Activated naive CD8-positive, alpha-beta T cell treated with anti-CD3 and anti-CD28 coated beads, Interleukin-2, amount 10 ng/mL, durations not matched to agents 7 days and 5 days (primary cell): Measurements from ENCODE around the gene UTP4. TPM values are rescaled to one million over a fixed set of nuclear protein-coding genes. Genes with fewer than 3 reads are reported as not detected.
A peak's percentile ranks its signal among the peaks of the same experiment; 100 is the strongest.

ENCODE experiments used
- ATAC-seq: fragments of 150-1000 bp; cut with Tn5 transposase; one replicate; pipeline ENCODE4 v1.10.0; 2021; ENCODE audit warnings: low read depth, moderate library complexity
- POLR2A ChIA-PET: fragments of 350-600 bp; sonication (Branson Sonifier 250); formaldehyde crosslinking; loops from one replicate; lab custom pipeline; 2021; ENCODE audit warnings: antibody characterized with exemption; lab: Charles Lee
- DNase-seq: peaks from one replicate; pipeline ENCODE4 v3.0.0; 2021
- H3K27ac Mint-ChIP-seq: one replicate; pipeline ENCODE4 v1.8.0; 2022; ENCODE audit warnings: mild to moderate bottlenecking, mixed read lengths
- H3K27me3 Mint-ChIP-seq: one replicate; pipeline ENCODE4 v1.8.0; 2022; ENCODE audit warnings: mild to moderate bottlenecking, moderate library complexity, mixed read lengths
- H3K36me3 Mint-ChIP-seq: one replicate; pipeline ENCODE4 v1.8.0; 2021; ENCODE audit warnings: mild to moderate bottlenecking, mixed read lengths
- H3K4me1 Mint-ChIP-seq: one replicate; pipeline ENCODE4 v1.8.0; 2021; ENCODE audit warnings: mixed read lengths
- H3K4me3 Mint-ChIP-seq: one replicate; pipeline ENCODE4 v1.8.0; 2022; ENCODE audit warnings: mild to moderate bottlenecking, moderate library complexity, mixed read lengths
- H3K9me3 Mint-ChIP-seq: one replicate; pipeline ENCODE4 v1.8.0; 2021; ENCODE audit warnings: mixed read lengths
- total RNA-seq, 2 experiments: library from RNA; stranded (reverse); gene quantifications; one replicate each; pipeline ENCODE4 v1.2.3, GENCODE V29; 2021

Gene UTP4
- total RNA-seq, 2 experiments from 2014 or later = 40.5 to 41.4 TPM

DNA sequence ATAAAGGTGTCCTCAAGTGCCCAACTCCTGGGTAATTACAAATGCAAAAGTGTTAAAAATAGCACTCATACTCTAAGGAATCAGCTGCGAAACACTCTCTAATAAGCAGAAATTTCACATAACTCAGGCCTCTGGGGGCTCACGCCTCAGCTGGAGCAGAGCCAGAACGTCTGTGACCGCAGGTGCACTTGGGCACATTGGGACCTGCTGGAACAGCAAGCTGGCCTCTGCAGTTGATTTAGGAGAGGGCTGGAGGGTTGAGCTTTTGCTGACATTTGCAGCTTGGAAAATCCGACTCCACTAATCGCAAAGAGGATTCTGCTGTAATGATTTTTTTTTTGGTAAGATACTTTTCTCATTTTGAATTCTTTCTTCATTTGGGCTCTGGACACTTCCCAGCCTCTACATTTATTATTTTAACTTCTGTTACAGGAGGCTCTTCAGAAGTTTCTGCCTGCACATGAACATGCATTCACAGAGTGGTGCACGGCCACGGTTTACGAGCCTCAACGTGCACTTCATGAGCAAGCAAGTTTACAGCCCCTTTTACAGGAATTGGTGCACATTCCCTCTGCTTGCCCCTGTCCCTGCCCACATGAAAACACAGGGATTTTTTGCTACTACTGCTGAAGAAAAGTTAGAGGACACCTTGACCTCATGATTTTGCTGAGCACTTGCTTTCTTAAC lies 50.4 kb downstream of the UTP4 start:
- ATAC-seq (no peak), DNase-seq (no peak)
- Mint-ChIP-seq H3K4me1 (peaks cover 20% of the 10 kb centered on the region), H3K9me3 (no peaks in the 10 kb centered on the region), H3K27me3 (no peaks in the 10 kb centered on the region), H3K36me3 (peaks cover 1% of the 10 kb centered on the region), H3K27ac (no peak overlapping the region), H3K4me3 (no peak overlapping the region)
- POLR2A ChIA-PET = no interaction called here

DNA sequence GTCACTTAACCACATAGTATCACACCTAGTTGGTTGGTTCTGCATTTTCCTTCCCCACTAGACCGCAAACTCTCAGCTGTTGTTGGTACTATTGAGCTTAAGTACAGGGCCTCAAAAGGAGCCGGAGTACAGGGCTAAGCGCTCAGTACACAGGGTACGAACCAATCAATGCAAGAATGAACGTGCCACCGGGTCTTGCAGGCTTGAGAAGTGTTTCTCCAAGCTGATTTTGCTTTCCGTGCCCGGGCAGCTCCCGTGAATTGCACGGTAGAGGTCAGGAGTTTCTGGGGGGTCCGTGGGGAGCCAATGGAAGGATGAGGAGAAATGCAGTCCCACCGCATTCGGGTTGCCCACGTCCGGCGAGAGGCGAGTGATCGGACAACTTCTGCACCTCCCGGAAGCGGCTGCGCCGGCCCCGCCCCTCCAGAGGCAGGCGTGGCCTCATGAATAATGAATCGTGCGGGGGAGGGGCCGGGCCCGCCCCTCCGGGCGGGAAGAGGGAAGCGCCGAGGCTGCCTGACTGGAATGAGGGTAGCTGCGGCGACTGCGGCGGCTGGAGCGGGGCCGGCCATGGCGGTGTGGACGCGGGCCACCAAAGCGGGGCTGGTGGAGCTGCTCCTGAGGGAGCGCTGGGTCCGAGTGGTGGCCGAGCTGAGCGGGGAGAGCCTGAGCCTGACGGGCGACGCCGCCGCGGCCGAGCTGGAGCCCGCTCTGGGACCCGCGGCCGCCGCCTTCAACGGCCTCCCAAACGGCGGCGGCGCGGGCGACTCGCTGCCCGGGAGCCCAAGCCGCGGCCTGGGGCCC lies 54.4 kb downstream of the UTP4 start, which contains the start of gene SNTB2:
Gene SNTB2 (plus strand): TSS at position 523 of the 804 bp plus-strand sequence. CDS start 3 bp downstream, at position 526.
- Mint-ChIP-seq H3K4me3 (peak within 1 kb of the TSS; percentile 98), H3K4me1 (peaks cover 37% of the 10 kb centered on the region), H3K27me3 (peaks cover 2% of the 10 kb centered on the region), H3K9me3 (no peaks in the 10 kb centered on the region), H3K27ac (peak within 1 kb of the TSS; percentile 99), H3K36me3 (peaks cover 9% of the 10 kb centered on the region)
- ATAC-seq (peak; percentile 86), DNase-seq (peak; percentile 93)
- POLR2A ChIA-PET = interaction anchor here (0.5 to 3.0 kb wide), 11 partner anchors 18 to 1202 kb away, joined by 3 to 24 read pairs (median 5); partner anchors contain the start of genes CHTF8, TANGO6 and UTP4

DNA sequence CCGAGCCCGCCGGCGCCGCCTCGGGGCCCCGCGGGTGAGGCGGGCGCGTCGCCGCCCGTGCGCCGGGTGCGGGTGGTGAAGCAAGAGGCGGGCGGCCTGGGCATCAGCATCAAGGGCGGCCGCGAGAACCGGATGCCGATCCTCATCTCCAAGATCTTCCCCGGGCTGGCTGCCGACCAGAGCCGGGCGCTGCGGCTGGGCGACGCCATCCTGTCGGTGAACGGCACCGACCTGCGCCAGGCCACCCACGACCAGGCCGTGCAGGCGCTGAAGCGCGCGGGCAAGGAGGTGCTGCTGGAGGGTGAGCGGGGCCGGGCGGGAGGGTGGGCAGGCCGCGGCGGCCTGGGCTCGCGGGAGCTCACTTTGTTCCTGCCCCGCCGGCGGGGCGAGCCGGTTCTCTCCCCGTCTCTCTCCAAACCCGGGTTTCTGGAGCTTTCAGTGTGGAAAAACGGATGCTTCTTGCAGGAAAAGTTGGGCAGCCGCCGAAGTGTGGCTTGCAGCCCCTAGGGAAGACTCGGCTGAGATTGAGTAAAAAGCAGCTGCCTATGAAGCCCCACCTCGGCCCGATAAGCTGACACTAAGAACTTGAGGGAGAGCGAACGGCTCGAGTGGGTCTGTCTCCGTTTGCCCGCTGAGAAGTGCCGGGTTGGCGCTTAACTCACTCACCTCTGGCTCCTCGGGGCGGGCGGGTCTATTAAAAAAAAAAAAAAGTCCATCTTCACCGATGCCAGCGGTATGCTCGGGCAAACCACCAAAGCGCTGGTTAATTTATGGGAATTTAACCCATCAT lies 55.2 kb downstream of the UTP4 start:
- peak; percentile 75 for DNase-seq
- H3K27ac Mint-ChIP-seq = peak overlapping the region; percentile 71
- H3K9me3 Mint-ChIP-seq = no peaks in the 10 kb centered on the region
- peak overlapping the region; percentile 86 for H3K4me3 Mint-ChIP-seq
- H3K4me1 Mint-ChIP-seq = peaks cover 38% of the 10 kb centered on the region
- peaks cover 9% of the 10 kb centered on the region for H3K36me3 Mint-ChIP-seq
- POLR2A ChIA-PET = interaction anchor here (0.6 to 3.0 kb wide), 8 partner anchors 21 to 902 kb away, joined by 3 to 24 read pairs (median 6); partner anchors contain the start of genes CHTF8, TANGO6 and UTP4
- peak; percentile 29 for ATAC-seq
- peaks cover 2% of the 10 kb centered on the region for H3K27me3 Mint-ChIP-seq

DNA sequence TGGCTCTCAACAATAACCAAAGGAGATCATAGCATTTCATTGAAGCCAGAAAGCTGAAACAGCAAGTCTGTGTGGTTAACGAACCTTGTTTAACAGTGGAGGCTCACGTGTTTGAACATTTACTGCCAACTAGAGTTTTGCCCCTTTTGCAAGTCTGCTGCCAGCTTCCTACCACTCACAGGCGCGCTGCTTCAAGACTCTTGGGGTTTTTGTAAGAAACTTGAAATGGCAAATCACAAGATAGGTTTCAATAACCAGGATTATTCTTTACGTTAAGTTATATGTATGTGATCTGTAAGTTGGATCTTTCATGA lies 55.7 kb downstream of the UTP4 start:
- DNase-seq (no peak), ATAC-seq (no peak)
- Mint-ChIP-seq H3K4me3 (peak overlapping the region; percentile 86), H3K27ac (peak overlapping the region; percentile 67), H3K36me3 (peaks cover 9% of the 10 kb centered on the region), H3K27me3 (peaks cover 2% of the 10 kb centered on the region), H3K9me3 (no peaks in the 10 kb centered on the region), H3K4me1 (peaks cover 38% of the 10 kb centered on the region)
- POLR2A ChIA-PET = interaction anchor here (0.6 to 3.0 kb wide), 4 partner anchors 22 to 345 kb away, joined by 3 to 24 read pairs (median 6); partner anchors contain the start of gene TANGO6

DNA sequence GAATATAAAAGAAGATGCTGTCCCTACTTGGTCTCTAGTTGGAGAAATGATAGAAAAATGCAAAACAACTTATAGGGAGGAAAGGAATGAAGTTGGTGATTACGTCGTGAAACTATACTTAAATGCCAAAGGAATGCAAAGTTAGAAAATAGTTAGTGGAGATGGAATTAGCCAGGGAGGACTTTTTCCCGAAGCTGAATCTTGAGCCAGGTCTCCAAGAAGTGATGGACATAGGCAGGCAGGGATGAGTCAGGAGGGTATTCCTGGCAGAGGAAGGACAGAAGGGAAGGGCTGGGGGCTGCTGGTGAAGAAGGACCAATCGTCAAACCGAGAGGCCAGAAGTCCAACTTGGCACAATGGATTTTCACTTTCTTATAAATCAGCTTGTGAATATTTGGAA lies 56.3 kb downstream of the UTP4 start:
- Mint-ChIP-seq H3K27me3 (peaks cover 2% of the 10 kb centered on the region), H3K9me3 (no peaks in the 10 kb centered on the region), H3K4me3 (peak overlapping the region; percentile 86), H3K27ac (no peak overlapping the region), H3K4me1 (peaks cover 38% of the 10 kb centered on the region), H3K36me3 (peaks cover 9% of the 10 kb centered on the region)
- DNase-seq (no peak), ATAC-seq (no peak)
- POLR2A ChIA-PET = interaction anchor here (0.6 to 3.0 kb wide), 3 partner anchors 22 to 237 kb away, joined by 5 to 24 read pairs (median 6); no protein-coding TSS in a partner anchor

DNA sequence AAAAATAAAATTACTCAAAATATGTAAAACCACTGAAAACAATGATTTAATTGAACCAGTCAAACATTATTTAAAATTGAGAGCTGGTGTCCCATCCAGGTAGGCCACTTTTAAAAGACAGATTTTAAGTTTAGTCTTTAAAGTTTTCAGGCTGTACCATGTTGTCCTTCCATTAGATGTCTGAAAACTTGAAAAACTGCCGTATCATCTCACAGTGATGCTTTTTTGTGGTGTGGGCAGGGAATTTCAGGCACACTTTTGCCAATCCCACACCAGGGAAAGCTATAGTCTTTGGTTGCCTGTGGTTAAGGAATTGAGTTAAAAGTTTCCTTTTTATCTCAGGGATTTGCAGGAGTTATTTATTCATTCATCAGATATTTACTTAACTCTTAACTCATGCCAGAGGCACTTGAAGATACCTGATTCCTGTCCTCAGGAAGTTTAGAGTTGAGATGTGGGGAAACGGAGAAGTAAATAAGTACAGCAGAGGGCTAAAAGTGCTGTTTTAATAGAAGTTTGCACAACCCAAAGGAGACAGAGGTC lies 57.7 kb downstream of the UTP4 start:
- Mint-ChIP-seq H3K36me3 (peaks cover 9% of the 10 kb centered on the region), H3K27me3 (peaks cover 2% of the 10 kb centered on the region), H3K9me3 (no peaks in the 10 kb centered on the region), H3K4me1 (peaks cover 32% of the 10 kb centered on the region), H3K4me3 (peak overlapping the region; percentile 35), H3K27ac (no peak overlapping the region)
- POLR2A ChIA-PET = no interaction called here
- DNase-seq (no peak), ATAC-seq (no peak)

DNA sequence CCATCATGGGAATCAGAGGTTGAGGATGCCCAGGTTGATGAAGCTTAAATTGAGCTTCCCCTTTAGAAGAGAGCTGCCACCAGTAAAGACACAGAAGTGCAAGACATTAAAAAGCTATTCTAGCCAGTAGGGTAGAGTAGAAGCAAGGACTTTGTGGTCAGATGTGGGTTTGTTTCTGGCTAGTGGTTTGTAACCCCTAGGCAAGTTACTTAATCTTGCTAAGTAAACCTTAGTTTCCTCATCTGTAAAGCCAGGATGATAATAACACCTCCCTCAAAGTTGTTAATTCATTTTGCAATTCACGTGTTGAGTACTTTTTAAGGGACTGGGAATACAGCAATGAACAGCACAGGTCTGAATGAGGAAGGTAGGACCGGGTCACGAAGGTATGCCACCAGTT lies 58.1 kb downstream of the UTP4 start:
- peaks cover 30% of the 10 kb centered on the region for H3K4me1 Mint-ChIP-seq
- POLR2A ChIA-PET = no interaction called here
- H3K36me3 Mint-ChIP-seq = peaks cover 9% of the 10 kb centered on the region
- no peak overlapping the region for H3K27ac Mint-ChIP-seq
- ATAC-seq = no peak
- no peak for DNase-seq
- no peaks in the 10 kb centered on the region for H3K9me3 Mint-ChIP-seq
- H3K27me3 Mint-ChIP-seq = peaks cover 2% of the 10 kb centered on the region
- peak overlapping the region; percentile 35 for H3K4me3 Mint-ChIP-seq

DNA sequence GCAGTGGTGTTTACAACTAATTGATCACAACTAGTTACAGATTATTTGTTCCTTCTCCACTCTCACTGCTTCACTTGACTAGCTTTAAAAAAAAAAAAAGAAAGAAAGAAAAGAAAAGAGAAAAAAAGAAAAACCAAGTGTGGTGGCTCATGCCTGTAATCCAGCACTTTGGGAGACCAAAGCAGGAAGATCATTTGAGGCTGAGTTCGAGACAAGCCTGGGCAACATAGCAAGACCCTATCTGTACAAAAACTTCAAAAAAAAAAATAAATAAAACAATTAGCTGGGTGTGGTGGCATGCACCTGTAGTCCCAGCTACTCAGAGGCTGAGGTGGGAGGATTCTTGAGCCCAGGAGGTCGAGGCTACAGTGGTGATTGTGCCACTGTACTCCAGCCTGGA lies 58.7 kb downstream of the UTP4 start:
- Mint-ChIP-seq H3K36me3 (peaks cover 9% of the 10 kb centered on the region), H3K4me1 (peaks cover 30% of the 10 kb centered on the region), H3K9me3 (no peaks in the 10 kb centered on the region), H3K4me3 (no peak overlapping the region), H3K27me3 (peaks cover 2% of the 10 kb centered on the region), H3K27ac (no peak overlapping the region)
- ATAC-seq (no peak), DNase-seq (no peak)
- POLR2A ChIA-PET = interaction anchor here (0.7 kb wide), 1 partner anchor 15 kb away, joined by 3 read pairs; no protein-coding TSS in a partner anchor

DNA sequence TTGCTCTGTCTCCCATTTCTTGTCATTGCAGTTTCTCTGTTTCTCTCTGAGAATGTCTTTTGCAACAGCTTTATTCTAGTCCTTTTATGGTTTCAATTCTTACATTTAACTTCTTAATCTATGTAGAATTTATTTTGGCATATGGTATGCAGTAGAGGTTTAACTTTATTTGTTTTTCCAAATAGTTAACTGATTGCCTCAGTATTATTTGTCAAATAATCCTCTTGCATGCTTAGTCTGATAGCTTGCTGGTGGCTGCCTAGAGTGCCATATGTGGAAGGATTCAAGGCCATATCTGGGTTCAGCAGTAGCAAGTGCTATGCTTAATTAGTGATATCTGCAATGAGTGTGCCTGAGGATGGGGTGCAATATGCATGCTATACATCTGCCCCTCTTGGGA lies 61.4 kb downstream of the UTP4 start:
- POLR2A ChIA-PET = interaction anchor here (0.6 to 0.7 kb wide), 2 partner anchors 75 to 281 kb away, joined by 3 to 4 read pairs; no protein-coding TSS in a partner anchor
- Mint-ChIP-seq H3K27ac (no peak overlapping the region), H3K4me3 (no peak overlapping the region), H3K36me3 (peaks cover 6% of the 10 kb centered on the region), H3K9me3 (no peaks in the 10 kb centered on the region), H3K27me3 (no peaks in the 10 kb centered on the region), H3K4me1 (peaks cover 15% of the 10 kb centered on the region)
- DNase-seq = no peak
- ATAC-seq = no peak

DNA sequence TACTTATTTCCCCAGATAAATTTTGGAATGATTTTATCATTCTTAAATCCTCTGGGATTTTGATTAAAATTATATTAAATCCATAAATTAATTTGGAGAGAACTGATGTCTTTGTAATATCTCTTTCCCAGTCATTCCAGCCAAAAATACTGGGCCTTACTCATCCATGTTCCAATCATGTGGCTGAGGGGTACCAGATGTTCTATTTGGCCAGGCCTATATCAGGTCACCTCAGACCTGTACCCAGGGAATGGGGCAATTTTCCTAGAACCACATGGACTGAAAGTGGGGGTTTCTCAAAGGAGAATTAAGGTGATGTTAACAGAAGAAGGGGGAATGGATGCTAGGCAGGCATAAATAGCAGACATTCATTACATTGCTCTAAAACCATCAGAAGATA lies 62.0 kb downstream of the UTP4 start:
- H3K4me3 Mint-ChIP-seq = no peak overlapping the region
- POLR2A ChIA-PET = no interaction called here
- H3K9me3 Mint-ChIP-seq = no peaks in the 10 kb centered on the region
- H3K4me1 Mint-ChIP-seq = peaks cover 14% of the 10 kb centered on the region
- H3K27ac Mint-ChIP-seq = no peak overlapping the region
- DNase-seq (no peak), ATAC-seq (no peak)
- H3K36me3 Mint-ChIP-seq = peaks cover 4% of the 10 kb centered on the region
- no peaks in the 10 kb centered on the region for H3K27me3 Mint-ChIP-seq

DNA sequence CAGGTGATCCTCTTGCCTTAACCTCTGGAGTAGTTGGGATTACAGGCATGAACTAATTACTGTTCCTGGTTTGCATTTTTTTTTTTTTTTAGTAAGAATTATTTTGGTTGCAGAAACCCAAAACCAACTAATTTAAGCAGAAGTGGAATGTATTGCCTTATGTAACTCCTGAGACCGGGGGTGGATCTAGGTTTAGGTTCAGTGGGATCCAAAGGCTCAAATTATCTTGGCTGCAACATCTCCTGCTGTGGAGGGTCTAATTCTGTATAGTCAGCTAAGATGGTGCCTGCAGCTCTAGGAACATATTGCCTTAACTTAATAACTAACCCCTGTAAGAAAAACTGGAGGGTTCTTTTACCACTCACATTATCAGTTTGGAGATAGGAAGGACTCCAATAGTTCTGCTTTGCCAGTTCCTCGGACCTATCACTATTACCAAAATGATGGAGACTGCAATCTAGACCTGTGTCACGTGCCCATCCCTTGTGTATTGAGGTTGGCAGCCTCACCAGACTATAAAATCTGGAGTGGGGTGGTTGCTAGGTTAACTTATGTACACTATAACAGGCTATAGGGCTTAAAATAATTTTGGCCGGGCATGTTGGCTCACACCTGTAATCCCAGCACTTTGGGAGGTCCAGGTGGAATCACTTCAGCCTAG lies 63.0 kb downstream of the UTP4 start:
- POLR2A ChIA-PET = no interaction called here
- H3K4me3 Mint-ChIP-seq = no peak overlapping the region
- DNase-seq (no peak), ATAC-seq (no peak)
- peaks cover 10% of the 10 kb centered on the region for H3K4me1 Mint-ChIP-seq
- H3K36me3 Mint-ChIP-seq = peaks cover 4% of the 10 kb centered on the region
- H3K9me3 Mint-ChIP-seq = no peaks in the 10 kb centered on the region
- H3K27ac Mint-ChIP-seq = no peak overlapping the region
- no peaks in the 10 kb centered on the region for H3K27me3 Mint-ChIP-seq

DNA sequence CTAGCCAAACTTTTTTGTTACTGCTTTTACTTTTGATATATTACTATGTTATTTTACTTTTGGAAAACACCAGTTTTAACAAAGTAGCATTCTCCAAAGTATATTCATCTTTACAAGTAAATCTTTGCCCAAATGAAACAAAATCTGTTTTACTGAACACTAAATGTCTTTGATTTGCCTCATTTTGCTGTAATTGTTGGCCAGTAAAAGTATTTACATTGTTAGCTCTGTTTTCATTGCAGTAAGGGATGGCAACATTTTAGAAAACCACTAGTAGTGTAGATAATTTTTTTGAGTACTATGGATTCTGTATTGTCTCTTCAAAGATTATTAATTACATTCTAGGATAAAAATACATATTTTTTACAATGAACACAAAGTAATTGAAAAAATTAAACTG lies 65.1 kb downstream of the UTP4 start:
- ATAC-seq = no peak
- no peaks in the 10 kb centered on the region for H3K9me3 Mint-ChIP-seq

More for the DNA sequence above, 65.1 kb downstream of the UTP4 start:
- H3K27ac Mint-ChIP-seq = no peak overlapping the region
- POLR2A ChIA-PET = no interaction called here
- no peak for DNase-seq
- no peaks in the 10 kb centered on the region for H3K36me3 Mint-ChIP-seq
- peaks cover 2% of the 10 kb centered on the region for H3K4me1 Mint-ChIP-seq
- H3K27me3 Mint-ChIP-seq = no peaks in the 10 kb centered on the region
- H3K4me3 Mint-ChIP-seq = no peak overlapping the region
